BLaER1 treated with 17β-estradiol and CSF1 and Interleukin-3, amounts not matched to agents 10 nM and 100 nM (cell line): Measurements from ENCODE around the gene DUOX1.
A peak's percentile ranks its signal among the peaks of the same experiment; 100 is the strongest.

ENCODE experiments used
- H3K27ac ChIP-seq, 11 experiments: shearing (Covaris generic); formaldehyde crosslinking; 2 replicates each; pipeline ENCODE4 v1.8.1; 2022
- H3K27me3 ChIP-seq, 11 experiments: shearing (Covaris generic); formaldehyde crosslinking; 2 replicates each; pipeline ENCODE4 v1.8.1; 2022
- H3K36me3 ChIP-seq, 11 experiments: shearing (Covaris generic); formaldehyde crosslinking; 2 replicates each; pipeline ENCODE4 v1.8.1; 2022
- H3K4me1 ChIP-seq, 10 experiments: shearing (Covaris generic); formaldehyde crosslinking; 2 replicates each; pipeline ENCODE4 v1.8.1; 2022
- H3K4me2 ChIP-seq, 11 experiments: shearing (Covaris generic); formaldehyde crosslinking; 2 replicates each; pipeline ENCODE4 v1.8.1; 2022
- H3K4me3 ChIP-seq, 10 experiments: shearing (Covaris generic); formaldehyde crosslinking; 2 replicates each; pipeline ENCODE4 v1.8.1; 2022
- H3K9ac ChIP-seq, 11 experiments: shearing (Covaris generic); formaldehyde crosslinking; 2 replicates each; pipeline ENCODE4 v1.8.1; 2022
- H3K9me3 ChIP-seq, 11 experiments: shearing (Covaris generic); formaldehyde crosslinking; replicated peaks in 1 of 11; 2 replicates each; pipeline ENCODE4 v1.8.1; 2022
- H4K20me1 ChIP-seq, 11 experiments: shearing (Covaris generic); formaldehyde crosslinking; 2 replicates each; pipeline ENCODE4 v1.8.1; 2022
- Cebpa-rat ChIP-seq, 11 experiments: shearing (Covaris generic); IDR thresholded peaks; 2 replicates each; pipeline ENCODE4 v1.8.1; 2022

The DUOX1 gene

DNA sequence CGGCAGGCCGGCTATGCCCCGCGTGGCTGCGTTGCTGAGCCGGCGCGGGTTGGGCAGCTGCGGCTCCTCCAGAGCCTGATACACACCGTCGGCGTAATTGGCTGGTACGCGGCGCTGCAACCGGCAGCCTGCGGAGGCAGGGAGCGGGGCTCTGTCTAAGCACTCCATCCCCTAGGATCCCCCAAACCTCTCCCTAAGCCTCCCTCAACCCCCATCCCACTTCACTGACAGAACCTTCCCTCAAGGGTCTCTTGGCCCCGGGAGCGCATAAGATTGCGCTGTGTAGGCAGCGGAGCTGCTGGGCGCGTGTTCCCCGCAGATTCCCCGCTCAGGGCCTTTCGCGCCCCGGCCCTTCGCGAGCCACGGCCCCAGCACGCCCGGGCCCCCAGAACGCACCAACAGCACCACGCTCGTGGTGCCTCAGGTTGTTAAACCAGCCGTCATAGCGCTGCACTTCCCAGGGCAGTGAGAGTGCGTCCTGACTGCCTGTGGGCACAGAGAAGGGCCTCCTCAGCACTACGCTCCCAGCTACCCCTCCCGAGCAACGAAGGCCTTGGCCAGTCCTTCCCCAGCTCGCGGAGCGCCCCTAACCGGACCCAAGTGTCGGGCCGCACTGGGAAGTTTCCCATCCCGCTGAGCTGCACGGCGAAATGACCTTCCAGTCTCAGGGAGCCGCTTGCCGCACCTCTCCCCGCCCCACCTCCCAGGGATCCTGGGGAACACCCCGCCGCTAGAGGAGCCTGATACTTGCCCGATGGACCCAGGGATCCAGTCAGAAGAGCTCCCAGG lies 17.0 kb upstream of the DUOX1 start:
- H3K4me2 ChIP-seq, result no peak overlapping the region
- TF ChIP-seq Cebpa-rat (IDR thresholded peaks at IDR 0.05), result no peak
- H3K4me1 ChIP-seq, result peaks cover 0 to 10% (median 1%) of the 10 kb centered on the region in 10 experiments; a peak in 7 of 20 replicates

DNA sequence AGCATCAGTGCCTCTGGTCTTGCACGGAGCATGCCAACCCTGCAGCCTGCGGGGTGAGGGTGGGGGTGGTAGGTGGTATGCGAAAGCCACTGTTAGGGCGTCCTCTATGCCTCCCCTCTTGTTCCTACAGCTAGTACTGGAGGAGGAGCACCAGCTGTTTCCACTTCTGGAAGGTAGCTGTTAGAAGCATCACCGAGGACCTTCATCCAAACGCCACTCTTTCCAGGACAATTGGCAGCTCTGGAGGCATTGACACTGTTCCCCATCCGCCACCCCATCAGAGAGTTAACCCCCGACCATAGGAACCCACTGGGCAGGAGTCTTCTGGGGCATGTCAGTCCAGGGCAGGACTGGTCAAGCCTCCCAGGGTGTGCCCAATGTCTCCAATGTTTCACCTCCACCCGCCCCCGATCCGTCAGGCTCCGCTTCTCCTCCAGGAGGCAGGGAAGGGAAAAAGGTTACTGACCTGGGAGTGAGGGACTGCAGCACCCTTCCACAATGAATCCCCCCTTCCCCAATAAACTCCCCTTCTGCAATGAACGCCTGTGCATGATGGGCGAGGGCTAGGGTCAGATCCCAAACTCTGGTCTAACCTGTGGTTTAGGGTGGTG lies 16.3 kb upstream of the DUOX1 start:
- Histone ChIP-seq H3K9ac (no peak overlapping the region), H3K4me2 (no peak overlapping the region), H3K4me1 (peaks cover 0 to 12% (median 2%) of the 10 kb centered on the region in 10 experiments; a peak in 7 of 20 replicates), H3K36me3 (0 out of 22 replicates have a peak, but pooled peaks cover 0 to 2% (median 0%) of the 10 kb centered on the region in 11 experiments), H3K27ac (no peak overlapping the region), H3K9me3 (peaks cover 25 to 44% (median 31%) of the 10 kb centered on the region in 11 experiments), H3K4me3 (no peak overlapping the region), H3K27me3 (peaks cover 64 to 69% (median 67%) of the 10 kb centered on the region in 11 experiments), H4K20me1 (0 out of 22 replicates have a peak, but pooled peaks cover 0 to 7% (median 0%) of the 10 kb centered on the region in 11 experiments)
- TF ChIP-seq Cebpa-rat (IDR thresholded peaks at IDR 0.05), result no peak

More for the DNA sequence above, 17.0 kb upstream of the DUOX1 start:
- peaks cover 25 to 44% (median 31%) of the 10 kb centered on the region in 11 experiments for H3K9me3 ChIP-seq
- peaks cover 63 to 66% (median 65%) of the 10 kb centered on the region in 11 experiments for H3K27me3 ChIP-seq
- 0 out of 22 replicates have a peak, but pooled peaks cover 0 to 2% (median 0%) of the 10 kb centered on the region in 11 experiments for H3K36me3 ChIP-seq
- H3K9ac ChIP-seq, result no peak overlapping the region
- no peak overlapping the region for H3K27ac ChIP-seq
- H4K20me1 ChIP-seq, result 0 out of 22 replicates have a peak, but pooled peaks cover 0 to 7% (median 0%) of the 10 kb centered on the region in 11 experiments
- H3K4me3 ChIP-seq, result 0 out of 20 replicates have a peak overlapping the region, but pooled peaks of 1 of the 10 experiments have one; percentile 7

DNA sequence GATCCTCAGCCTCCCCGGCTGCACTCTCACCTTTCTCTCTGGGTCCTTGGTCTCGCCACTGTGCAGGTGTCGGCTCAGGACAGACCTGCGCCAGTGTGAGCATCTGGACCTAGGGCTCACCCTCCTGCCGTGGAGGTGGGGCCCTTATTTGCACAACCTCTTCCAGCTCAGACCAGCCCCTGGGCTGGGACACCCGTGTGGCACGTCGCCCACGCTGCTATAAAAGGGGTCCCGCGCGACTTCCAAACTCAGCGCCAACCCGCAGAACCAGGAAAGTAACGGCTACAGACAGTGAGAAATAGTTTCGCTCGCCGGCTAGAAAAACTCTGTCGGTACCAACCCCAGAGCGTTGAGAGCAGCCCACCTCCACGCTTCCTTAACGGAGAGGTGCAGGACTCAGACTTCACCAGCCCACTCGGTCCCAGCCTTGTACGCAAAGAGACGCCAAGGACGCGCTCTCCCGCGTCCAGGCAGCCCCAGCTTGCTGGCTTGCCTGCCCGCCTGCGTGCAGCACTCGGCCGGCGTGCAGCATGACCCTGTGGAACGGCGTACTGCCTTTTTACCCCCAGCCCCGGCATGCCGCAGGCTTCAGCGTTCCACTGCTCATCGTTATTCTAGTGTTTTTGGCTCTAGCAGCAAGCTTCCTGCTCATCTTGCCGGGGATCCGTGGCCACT lies 15.6 kb upstream of the DUOX1 start, which contains the start of the genes DUOX2 and DUOXA2:
DUOX2 (minus strand) TSS at position 97 of the 675 bp plus-strand sequence. CDS start 761 bp downstream, outside the sequence.
DUOXA2 (plus strand) TSS at position 251 of the 675 bp plus-strand sequence; CDS start at position 531, 280 bp downstream.
- no peak within 1 kb of the TSS for H3K4me3 ChIP-seq

DNA sequence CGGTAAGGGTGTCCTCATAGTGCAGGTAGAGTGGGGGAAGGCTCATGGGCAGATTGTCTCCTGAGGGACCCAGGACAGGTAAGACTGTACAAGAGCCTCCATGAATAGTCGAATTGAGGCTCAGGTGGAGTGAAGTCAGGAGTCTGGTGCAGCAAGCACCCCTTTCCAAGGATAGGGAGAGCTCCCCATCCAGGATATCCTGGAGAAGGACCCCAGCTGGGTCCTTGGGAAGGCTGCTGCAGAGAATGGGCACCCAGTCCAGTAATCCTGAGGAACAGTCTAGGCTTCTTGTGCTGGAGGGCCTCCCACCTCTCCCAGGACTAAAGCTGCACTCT lies 15.1 kb upstream of the DUOX1 start:
- 0 out of 22 replicates have a peak, but pooled peaks cover 0 to 2% (median 0%) of the 10 kb centered on the region in 11 experiments for H3K36me3 ChIP-seq
- peaks cover 0 to 9% (median 2%) of the 10 kb centered on the region in 10 experiments; a peak in 7 of 20 replicates for H3K4me1 ChIP-seq
- H3K27me3 ChIP-seq, result peaks cover 64 to 69% (median 67%) of the 10 kb centered on the region in 11 experiments
- no peak overlapping the region for H3K27ac ChIP-seq
- no peak for TF ChIP-seq Cebpa-rat (IDR thresholded peaks at IDR 0.05)
- no peak overlapping the region for H3K9ac ChIP-seq
- H3K9me3 ChIP-seq, result peaks cover 25 to 44% (median 31%) of the 10 kb centered on the region in 11 experiments
- H3K4me3 ChIP-seq, result no peak overlapping the region
- H3K4me2 ChIP-seq, result no peak overlapping the region
- H4K20me1 ChIP-seq, result 0 out of 22 replicates have a peak, but pooled peaks cover 0 to 7% (median 0%) of the 10 kb centered on the region in 11 experiments

More for the DNA sequence above, 15.6 kb upstream of the DUOX1 start, which contains the start of the genes DUOX2 and DUOXA2:
- H3K4me1 ChIP-seq, result peaks cover 0 to 12% (median 2%) of the 10 kb centered on the region in 10 experiments; a peak in 7 of 20 replicates
- no peak within 1 kb of the TSS for H3K27ac ChIP-seq
- H3K4me2 ChIP-seq, result no peak within 1 kb of the TSS
- no peak for TF ChIP-seq Cebpa-rat (IDR thresholded peaks at IDR 0.05)
- H3K9ac ChIP-seq, result no peak within 1 kb of the TSS
- H4K20me1 ChIP-seq, result 0 out of 22 replicates have a peak, but pooled peaks cover 0 to 7% (median 0%) of the 10 kb centered on the region in 11 experiments
- 0 out of 22 replicates have a peak, but pooled peaks cover 0 to 2% (median 0%) of the 10 kb centered on the region in 11 experiments for H3K36me3 ChIP-seq
- H3K9me3 ChIP-seq, result peaks cover 25 to 44% (median 31%) of the 10 kb centered on the region in 11 experiments
- peaks cover 64 to 69% (median 67%) of the 10 kb centered on the region in 11 experiments for H3K27me3 ChIP-seq

DNA sequence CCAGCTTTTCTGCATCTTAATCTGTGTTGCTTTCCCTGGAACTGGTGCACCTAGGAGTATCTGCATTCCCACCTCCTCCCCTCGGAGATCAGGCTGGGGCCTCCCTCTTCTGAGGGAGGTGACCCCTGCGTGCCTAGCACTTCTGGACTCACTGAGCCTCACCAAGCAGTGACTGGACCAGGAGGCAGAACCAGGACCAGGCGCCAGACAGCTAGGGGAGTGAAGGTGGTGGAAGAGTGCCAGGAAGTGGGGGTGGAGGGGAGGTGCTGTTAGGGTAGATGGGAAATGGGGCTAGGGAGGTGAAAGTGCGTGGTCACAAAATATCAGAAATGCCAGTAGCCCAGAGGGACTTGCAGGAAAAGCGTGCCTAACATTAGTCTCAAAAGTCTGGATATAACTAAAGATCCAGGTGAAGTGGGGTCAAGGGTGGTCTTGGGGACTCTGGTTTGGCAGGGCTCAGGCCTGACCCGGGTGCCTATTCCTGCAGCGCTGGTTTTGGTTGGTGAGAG lies 14.4 kb upstream of the DUOX1 start:
- H3K36me3 ChIP-seq, result 0 out of 22 replicates have a peak, but pooled peaks cover 0 to 2% (median 0%) of the 10 kb centered on the region in 11 experiments
- no peak overlapping the region for H3K9ac ChIP-seq
- TF ChIP-seq Cebpa-rat (IDR thresholded peaks at IDR 0.05), result no peak
- H4K20me1 ChIP-seq, result 0 out of 22 replicates have a peak, but pooled peaks cover 0 to 7% (median 0%) of the 10 kb centered on the region in 11 experiments
- no peak overlapping the region for H3K27ac ChIP-seq
- H3K4me2 ChIP-seq, result no peak overlapping the region
- peaks cover 64 to 69% (median 67%) of the 10 kb centered on the region in 11 experiments for H3K27me3 ChIP-seq
- H3K4me1 ChIP-seq, result peaks cover 0 to 5% (median 0%) of the 10 kb centered on the region in 10 experiments; a peak in 1 of 20 replicates
- no peak overlapping the region for H3K4me3 ChIP-seq
- peaks cover 25 to 40% (median 31%) of the 10 kb centered on the region in 11 experiments for H3K9me3 ChIP-seq

DNA sequence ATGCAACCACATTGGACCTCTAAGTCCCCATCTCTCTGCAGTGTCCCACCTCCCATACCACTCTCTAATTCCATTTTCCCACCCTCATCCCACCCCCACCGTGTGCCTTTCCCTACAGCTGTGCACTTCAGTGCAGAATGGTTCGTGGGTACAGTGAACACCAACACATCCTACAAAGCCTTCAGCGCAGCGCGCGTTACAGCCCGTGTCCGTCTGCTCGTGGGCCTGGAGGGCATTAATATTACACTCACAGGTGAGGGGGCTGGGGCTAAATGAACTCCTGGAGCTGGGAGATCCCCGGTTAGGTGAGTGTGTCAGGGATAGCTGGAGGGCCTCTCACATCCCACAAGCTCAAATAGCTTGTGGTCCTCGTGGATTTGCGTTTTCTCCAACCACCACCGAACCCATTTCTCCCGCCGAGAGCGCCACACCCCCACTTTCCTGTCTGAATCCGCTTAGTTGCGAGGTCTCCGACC lies 13.8 kb upstream of the DUOX1 start:
- H3K9me3 ChIP-seq, result peaks cover 25 to 37% (median 31%) of the 10 kb centered on the region in 11 experiments
- no peak overlapping the region for H3K4me2 ChIP-seq
- H3K9ac ChIP-seq, result no peak overlapping the region
- H3K36me3 ChIP-seq, result 0 out of 22 replicates have a peak, but pooled peaks cover 0 to 2% (median 0%) of the 10 kb centered on the region in 11 experiments
- no peak for TF ChIP-seq Cebpa-rat (IDR thresholded peaks at IDR 0.05)
- peaks cover 0 to 5% (median 0%) of the 10 kb centered on the region in 10 experiments; a peak in 4 of 20 replicates for H3K4me1 ChIP-seq
- 0 out of 22 replicates have a peak, but pooled peaks cover 0 to 7% (median 0%) of the 10 kb centered on the region in 11 experiments for H4K20me1 ChIP-seq
- H3K27ac ChIP-seq, result no peak overlapping the region
- peaks cover 64 to 69% (median 67%) of the 10 kb centered on the region in 11 experiments for H3K27me3 ChIP-seq
- no peak overlapping the region for H3K4me3 ChIP-seq

DNA sequence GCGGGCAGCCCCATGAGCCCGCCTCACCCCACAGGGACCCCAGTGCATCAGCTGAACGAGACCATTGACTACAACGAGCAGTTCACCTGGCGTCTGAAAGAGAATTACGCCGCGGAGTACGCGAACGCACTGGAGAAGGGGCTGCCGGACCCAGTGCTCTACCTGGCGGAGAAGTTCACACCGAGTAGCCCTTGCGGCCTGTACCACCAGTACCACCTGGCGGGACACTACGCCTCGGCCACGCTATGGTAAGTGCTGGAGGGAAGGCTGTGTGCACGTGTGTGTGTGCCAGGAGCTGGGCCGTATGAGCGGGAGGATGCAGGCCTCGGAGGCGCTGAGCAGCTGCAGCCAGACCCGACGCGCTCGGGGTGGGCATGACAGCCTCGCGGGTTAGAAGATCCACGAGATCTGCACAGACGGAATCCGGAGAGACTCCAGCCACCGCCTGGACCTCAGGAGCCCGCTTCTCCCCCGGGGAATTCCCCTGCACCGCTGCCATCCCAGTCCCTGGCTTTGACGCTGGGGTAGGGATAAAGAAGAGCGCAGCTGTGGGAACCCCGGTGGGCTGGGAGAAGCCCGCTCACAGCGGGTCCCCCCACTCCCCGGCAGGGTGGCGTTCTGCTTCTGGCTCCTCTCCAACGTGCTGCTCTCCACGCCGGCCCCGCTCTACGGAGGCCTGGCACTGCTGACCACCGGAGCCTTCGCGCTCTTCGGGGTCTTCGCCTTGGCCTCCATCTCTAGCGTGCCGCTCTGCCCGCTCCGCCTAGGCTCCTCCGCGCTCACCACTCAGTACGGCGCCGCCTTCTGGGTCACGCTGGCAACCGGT lies 13.1 kb upstream of the DUOX1 start:
- no peak for TF ChIP-seq Cebpa-rat (IDR thresholded peaks at IDR 0.05)
- Histone ChIP-seq H3K4me1 (peaks cover 0 to 9% (median 4%) of the 10 kb centered on the region in 10 experiments; a peak in 9 of 20 replicates), H3K4me2 (no peak overlapping the region), H3K27ac (no peak overlapping the region), H3K9ac (no peak overlapping the region), H3K4me3 (no peak overlapping the region), H3K27me3 (peaks cover 62 to 64% (median 63%) of the 10 kb centered on the region in 11 experiments), H3K9me3 (peaks cover 20 to 32% (median 25%) of the 10 kb centered on the region in 11 experiments), H4K20me1 (0 out of 22 replicates have a peak, but pooled peaks cover 0 to 7% (median 0%) of the 10 kb centered on the region in 11 experiments), H3K36me3 (0 out of 22 replicates have a peak, but pooled peaks cover 0 to 2% (median 0%) of the 10 kb centered on the region in 11 experiments)
